ENCODE measurements around the gene SOX9.

Gene SOX9

GRCh38 chr17:72120642-72121163 is at the start of gene SOX9:
Gene SOX9, plus strand, starts transcription at chr17:72121020. Its CDS starts 372 bp downstream, at chr17:72121392.
- peak; percentile 90 for DNase-seq (ENCODE audit: low read depth)

- DNase-seq (ENCODE audit: low read depth): no peak
Measured at GRCh38 chr17:72071330-72071729, 49.5 kb upstream of the SOX9 start.

GRCh38 chr17:72075995-72076677 is 44.7 kb upstream of the SOX9 start:
- no peak for DNase-seq (ENCODE audit: low read depth)

- DNase-seq (ENCODE audit: low read depth): no peak
Measured at GRCh38 chr17:72076678-72077030, 44.2 kb upstream of the SOX9 start.

GRCh38 chr17:72077326-72077960 is 43.4 kb upstream of the SOX9 start:
- DNase-seq (ENCODE audit: low read depth): no peak

- DNase-seq (ENCODE audit: low read depth): no peak
Measured at GRCh38 chr17:72079700-72080099, 41.1 kb upstream of the SOX9 start.

- DNase-seq (ENCODE audit: low read depth): no peak
Measured at GRCh38 chr17:72087876-72088275, 32.9 kb upstream of the SOX9 start.

- no peak for DNase-seq (ENCODE audit: low read depth)
Measured at GRCh38 chr17:72089453-72089987, 31.3 kb upstream of the SOX9 start.

- no peak for DNase-seq (ENCODE audit: low read depth)
Measured at GRCh38 chr17:72090108-72090507, 30.7 kb upstream of the SOX9 start.

GRCh38 chr17:72092710-72093322 is 28.0 kb upstream of the SOX9 start:
- DNase-seq (ENCODE audit: low read depth): no peak

- DNase-seq (ENCODE audit: low read depth): no peak
Measured at GRCh38 chr17:72093707-72094106, 27.1 kb upstream of the SOX9 start.

GRCh38 chr17:72095316-72095715 is 25.5 kb upstream of the SOX9 start:
- DNase-seq (ENCODE audit: low read depth): no peak

- DNase-seq (ENCODE audit: low read depth): no peak
Measured at GRCh38 chr17:72097144-72097543, 23.7 kb upstream of the SOX9 start.

- DNase-seq (ENCODE audit: low read depth): no peak
Measured at GRCh38 chr17:72099919-72100318, 20.9 kb upstream of the SOX9 start.

- no peak for DNase-seq (ENCODE audit: low read depth)
Measured at GRCh38 chr17:72100470-72100869, 20.4 kb upstream of the SOX9 start.

GRCh38 chr17:72101526-72101925 is 19.3 kb upstream of the SOX9 start:
- DNase-seq (ENCODE audit: low read depth): no peak

GRCh38 chr17:72102366-72102765 is 18.5 kb upstream of the SOX9 start:
- no peak for DNase-seq (ENCODE audit: low read depth)

- DNase-seq (ENCODE audit: low read depth): no peak
Measured at GRCh38 chr17:72104164-72104862, 16.5 kb upstream of the SOX9 start.

- no peak for DNase-seq (ENCODE audit: low read depth)
Measured at GRCh38 chr17:72104863-72105234, 16.0 kb upstream of the SOX9 start.

GRCh38 chr17:72107100-72107499 is 13.7 kb upstream of the SOX9 start:
- DNase-seq (ENCODE audit: low read depth): no peak

- DNase-seq (ENCODE audit: low read depth): no peak
Measured at GRCh38 chr17:72110231-72110941, 10.4 kb upstream of the SOX9 start.

GRCh38 chr17:72110942-72111318 is 9.9 kb upstream of the SOX9 start:
- DNase-seq (ENCODE audit: low read depth): no peak

Measured in amniotic epithelial cell (primary cell).